WTC11 (cell line): ENCODE results near the gene C20orf141. TPM values are rescaled to one million over a fixed set of nuclear protein-coding genes. Genes with fewer than 3 reads are reported as not detected.

Experiments used
- ATAC-seq: fragments of 200-7000 bp; cut with Tn5 transposase; 2 replicates; pipeline ENCODE4 v1.10.0; 2021; ENCODE audit warnings: mild to moderate bottlenecking, moderate library complexity
- CTCF ChIA-PET: fragments of 300-600 bp; sonication (Branson Sonifier 250); formaldehyde crosslinking; loops from one replicate; lab custom pipeline; 2021; ENCODE audit warnings: antibody characterized with exemption; lab: Charles Lee
- POLR2A ChIA-PET: fragments of 350-600 bp; sonication (Branson Sonifier 250); formaldehyde crosslinking; loops from one replicate; lab custom pipeline; 2021; ENCODE audit warnings: antibody characterized with exemption; lab: Charles Lee
- DNase-seq: peaks from one replicate; pipeline ENCODE4 v3.0.0; 2021; ENCODE audit warnings: low spot score
- H3K27ac Mint-ChIP-seq: 2 replicates; pipeline ENCODE4 v1.8.0; 2021; ENCODE audit warnings: mixed read lengths
- H3K27me3 Mint-ChIP-seq: 2 replicates; pipeline ENCODE4 v1.8.0; 2021; ENCODE audit warnings: low read depth, mild to moderate bottlenecking, moderate library complexity, mixed read lengths
- H3K36me3 Mint-ChIP-seq: 2 replicates; pipeline ENCODE4 v1.8.0; 2021; ENCODE audit warnings: mixed read lengths
- H3K4me1 Mint-ChIP-seq: 2 replicates; pipeline ENCODE4 v1.8.0; 2022; ENCODE audit warnings: mixed read lengths
- H3K4me3 Mint-ChIP-seq: 2 replicates; pipeline ENCODE4 v1.8.0; 2021; ENCODE audit warnings: mild to moderate bottlenecking, moderate library complexity, mixed read lengths
- H3K9me3 Mint-ChIP-seq: 2 replicates; pipeline ENCODE4 v1.8.0; 2021; ENCODE audit warnings: mixed read lengths
- CREB1 ChIP-seq: sonication (generic); formaldehyde crosslinking; IDR thresholded peaks from 2 replicates; pipeline ENCODE4 v1.8.0; 2023; ENCODE audit warnings: mild to moderate bottlenecking, missing genetic modification reagents
- CTCF ChIP-seq: fragments of 200-600 bp; IDR thresholded peaks from 2 replicates; pipeline ENCODE4 v1.8.0; 2022; ENCODE audit warnings: antibody characterized with exemption
- GABPB1 ChIP-seq: sonication (generic); formaldehyde crosslinking; IDR thresholded peaks from 2 replicates; pipeline ENCODE4 v1.8.1; 2023; ENCODE audit warnings: mild to moderate bottlenecking, missing genetic modification reagents
- GTF2I ChIP-seq: fragments of 250-450 bp; sonication (Bioruptor Pico); conservative IDR thresholded peaks from 2 replicates; pipeline ENCODE4 v1.4.0; 2021; ENCODE audit warnings: mild to moderate bottlenecking
- HMGA2 ChIP-seq: fragments of 250-450 bp; sonication (Bioruptor Pico); IDR thresholded peaks from 2 replicates; pipeline ENCODE4 v1.4.0; 2021; ENCODE audit warnings: mild to moderate bottlenecking, moderate library complexity
- NFE2L1 ChIP-seq: sonication (generic); formaldehyde crosslinking; IDR thresholded peaks from 2 replicates; pipeline ENCODE4 v1.8.1; 2023; ENCODE audit warnings: missing genetic modification reagents
- NFYB ChIP-seq: sonication (generic); formaldehyde crosslinking; conservative IDR thresholded peaks from 2 replicates; pipeline ENCODE4 v1.8.0; 2022; ENCODE audit warnings: low read depth, missing genetic modification reagents
- RELA ChIP-seq: sonication (generic); formaldehyde crosslinking; IDR thresholded peaks from 2 replicates; pipeline ENCODE4 v1.8.1; 2022; ENCODE audit warnings: missing genetic modification reagents, mild to moderate bottlenecking, borderline replicate concordance
- SMAD4 ChIP-seq: sonication (generic); formaldehyde crosslinking; IDR thresholded peaks from 2 replicates; pipeline ENCODE4 v1.8.0; 2022; ENCODE audit warnings: mild to moderate bottlenecking, missing genetic modification reagents
- USF1 ChIP-seq: sonication (generic); formaldehyde crosslinking; IDR thresholded peaks from 2 replicates; pipeline ENCODE4 v1.8.0; 2022; ENCODE audit warnings: mild to moderate bottlenecking, missing genetic modification reagents
- ZNF416 ChIP-seq: fragments of 250-450 bp; sonication (Bioruptor Pico); IDR thresholded peaks from 2 replicates; pipeline ENCODE4 v1.9.0; 2021; ENCODE audit warnings: mild to moderate bottlenecking, inconsistent platforms
- total RNA-seq: library from RNA; stranded (reverse); gene quantifications from 3 replicates; pipeline ENCODE4 v1.2.3, GENCODE V29; 2021
- TF ChIP-seq, protein P1 (sequence below): fragments of 250-450 bp; sonication (Bioruptor Pico); IDR thresholded peaks from 2 replicates; pipeline ENCODE4 v2.1.2; 2022; ENCODE audit warnings: mild to moderate bottlenecking, moderate library complexity
- TF ChIP-seq, protein P2 (sequence below): sonication (generic); formaldehyde crosslinking; IDR thresholded peaks from 2 replicates; pipeline ENCODE4 v1.8.1; 2023; ENCODE audit warnings: mild to moderate bottlenecking, missing genetic modification reagents, moderate library complexity
- TF ChIP-seq, protein P3 (sequence below): sonication (generic); formaldehyde crosslinking; IDR thresholded peaks from 2 replicates; pipeline ENCODE4 v1.8.1; 2022; ENCODE audit warnings: low read depth, missing genetic modification reagents, borderline replicate concordance

Gene C20orf141
- total RNA-seq, 1 experiment from 2014 or later: not detected

GRCh38 chr20:2822073-2822472 is 7.3 kb downstream of the C20orf141 start (continued):
- TF ChIP-seq GTF2I (CRISPR knock-in tag): no peak

GRCh38 chr20:2825761-2826160 is 11.0 kb downstream of the C20orf141 start:
- H3K4me3 Mint-ChIP-seq: no peak overlapping the region
- H3K36me3 Mint-ChIP-seq: no peaks in the 10 kb centered on the region
- POLR2A ChIA-PET: no interaction called here
- H3K4me1 Mint-ChIP-seq: peaks cover 4% of the 10 kb centered on the region
- DNase-seq: no peak
- TF ChIP-seq NFE2L1 (CRISPR knock-in tag) (no peak), SMAD4 (CRISPR knock-in tag) (no peak), HMGA2 (CRISPR knock-in tag) (no peak)
- no peaks in the 10 kb centered on the region for H3K9me3 Mint-ChIP-seq
- no peak for ATAC-seq
- CTCF ChIA-PET: no interaction called here
- H3K27me3 Mint-ChIP-seq: peaks cover 59% of the 10 kb centered on the region
- H3K27ac Mint-ChIP-seq: no peak overlapping the region

- ChIA-PET CTCF (interaction anchor here (0.6 kb wide), 1 partner anchor 289 kb away, joined by 4 read pairs; no protein-coding TSS in a partner anchor), POLR2A (no interaction called here)
- H3K36me3 Mint-ChIP-seq: no peaks in the 10 kb centered on the region
These were observed 11.9 kb downstream of the C20orf141 start for GRCh38 chr20:2826655-2827054.

More at GRCh38 chr20:2826655-2827054, 11.9 kb downstream of the C20orf141 start:
- Mint-ChIP-seq H3K4me1 (peaks cover 2% of the 10 kb centered on the region), H3K9me3 (no peaks in the 10 kb centered on the region), H3K4me3 (no peak overlapping the region), H3K27me3 (peaks cover 50% of the 10 kb centered on the region), H3K27ac (no peak overlapping the region)
- DNase-seq (no peak), ATAC-seq (no peak)
- TF ChIP-seq NFYB (CRISPR knock-in tag) (no peak), USF1 (CRISPR knock-in tag) (no peak), CTCF (no peak), GABPB1 (CRISPR knock-in tag) (no peak), SMAD4 (CRISPR knock-in tag) (no peak), NFE2L1 (CRISPR knock-in tag) (no peak), RELA (CRISPR knock-in tag) (no peak), CREB1 (no peak), ZNF416 (no peak)
- TF ChIP-seq, protein P1, sequence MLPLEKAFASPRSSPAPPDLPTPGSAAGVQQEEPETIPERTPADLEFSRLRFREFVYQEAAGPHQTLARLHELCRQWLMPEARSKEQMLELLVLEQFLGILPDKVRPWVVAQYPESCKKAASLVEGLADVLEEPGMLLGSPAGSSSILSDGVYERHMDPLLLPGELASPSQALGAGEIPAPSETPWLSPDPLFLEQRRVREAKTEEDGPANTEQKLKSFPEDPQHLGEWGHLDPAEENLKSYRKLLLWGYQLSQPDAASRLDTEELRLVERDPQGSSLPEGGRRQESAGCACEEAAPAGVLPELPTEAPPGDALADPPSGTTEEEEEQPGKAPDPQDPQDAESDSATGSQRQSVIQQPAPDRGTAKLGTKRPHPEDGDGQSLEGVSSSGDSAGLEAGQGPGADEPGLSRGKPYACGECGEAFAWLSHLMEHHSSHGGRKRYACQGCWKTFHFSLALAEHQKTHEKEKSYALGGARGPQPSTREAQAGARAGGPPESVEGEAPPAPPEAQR (CRISPR knock-in tag): no peak
- TF ChIP-seq, protein P2, sequence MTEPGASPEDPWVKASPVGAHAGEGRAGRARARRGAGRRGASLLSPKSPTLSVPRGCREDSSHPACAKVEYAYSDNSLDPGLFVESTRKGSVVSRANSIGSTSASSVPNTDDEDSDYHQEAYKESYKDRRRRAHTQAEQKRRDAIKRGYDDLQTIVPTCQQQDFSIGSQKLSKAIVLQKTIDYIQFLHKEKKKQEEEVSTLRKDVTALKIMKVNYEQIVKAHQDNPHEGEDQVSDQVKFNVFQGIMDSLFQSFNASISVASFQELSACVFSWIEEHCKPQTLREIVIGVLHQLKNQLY: no peak
- TF ChIP-seq, protein P3, sequence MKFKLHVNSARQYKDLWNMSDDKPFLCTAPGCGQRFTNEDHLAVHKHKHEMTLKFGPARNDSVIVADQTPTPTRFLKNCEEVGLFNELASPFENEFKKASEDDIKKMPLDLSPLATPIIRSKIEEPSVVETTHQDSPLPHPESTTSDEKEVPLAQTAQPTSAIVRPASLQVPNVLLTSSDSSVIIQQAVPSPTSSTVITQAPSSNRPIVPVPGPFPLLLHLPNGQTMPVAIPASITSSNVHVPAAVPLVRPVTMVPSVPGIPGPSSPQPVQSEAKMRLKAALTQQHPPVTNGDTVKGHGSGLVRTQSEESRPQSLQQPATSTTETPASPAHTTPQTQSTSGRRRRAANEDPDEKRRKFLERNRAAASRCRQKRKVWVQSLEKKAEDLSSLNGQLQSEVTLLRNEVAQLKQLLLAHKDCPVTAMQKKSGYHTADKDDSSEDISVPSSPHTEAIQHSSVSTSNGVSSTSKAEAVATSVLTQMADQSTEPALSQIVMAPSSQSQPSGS (CRISPR knock-in tag): no peak
